Epidermal melanocyte (primary cell): ENCODE data around the gene MED29.
"Not testable (repeated sequence)": the region's sequence is repeated elsewhere in the genome, so short reads cannot be mapped to it uniquely, and the experiment has no call there.

Experiments
- DNase-seq: peaks from one replicate; pipeline ENCODE4 v3.0.0; 2011; ENCODE audit warnings: low spot score; ENCODE audit not compliant: insufficient read length

Gene MED29

DNA sequence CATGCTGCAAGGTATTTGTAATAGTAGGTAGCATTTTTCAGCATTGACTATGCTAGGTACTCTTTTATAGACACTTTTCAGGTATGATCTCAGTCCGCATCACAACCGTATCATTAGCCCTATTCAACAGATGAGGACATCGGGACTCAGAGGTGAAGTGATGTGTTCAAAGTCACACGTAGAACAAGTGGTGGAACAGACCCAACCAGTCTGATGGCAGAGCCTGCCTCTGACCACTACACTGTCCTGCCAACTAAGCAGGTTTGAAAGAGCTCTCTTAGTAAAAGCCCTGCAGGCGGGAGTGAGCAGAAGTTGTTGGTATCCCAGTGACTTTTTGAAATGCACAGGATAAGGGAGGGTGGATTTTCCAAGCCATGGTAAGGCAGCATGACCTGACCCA is 20.4 kb upstream of the MED29 start:
- no peak for DNase-seq

- peak; percentile 83 for DNase-seq
These were observed 19.0 kb upstream of the MED29 start for GRCh38 chr19:39372047-39372802.

DNA sequence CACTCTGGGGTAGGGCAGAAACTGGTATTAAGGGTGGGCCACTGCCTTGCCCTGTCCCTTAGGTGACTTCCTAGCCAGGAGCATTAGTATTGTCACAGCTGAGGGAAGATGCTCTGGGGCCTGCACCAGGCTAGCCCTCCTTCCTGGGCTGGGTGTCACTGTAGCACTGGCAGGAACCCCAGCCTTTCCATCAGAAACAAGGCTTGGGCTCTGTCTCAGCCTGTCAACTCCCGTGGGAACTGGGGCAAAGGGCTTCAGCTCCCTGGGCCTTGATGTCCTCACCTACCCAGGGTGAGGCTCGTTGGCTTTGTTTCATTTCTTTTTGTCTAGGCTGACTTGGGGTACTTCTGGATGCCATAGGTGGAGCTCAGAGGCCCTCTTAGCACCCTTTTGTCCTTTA is 18.2 kb upstream of the MED29 start:
- no peak for DNase-seq

- no peak for DNase-seq
These were observed 15.2 kb upstream of the MED29 start for GRCh38 chr19:39375929-39376328.

GRCh38 chr19:39377373-39378362 is 13.5 kb upstream of the MED29 start:
- no peak for DNase-seq

DNA sequence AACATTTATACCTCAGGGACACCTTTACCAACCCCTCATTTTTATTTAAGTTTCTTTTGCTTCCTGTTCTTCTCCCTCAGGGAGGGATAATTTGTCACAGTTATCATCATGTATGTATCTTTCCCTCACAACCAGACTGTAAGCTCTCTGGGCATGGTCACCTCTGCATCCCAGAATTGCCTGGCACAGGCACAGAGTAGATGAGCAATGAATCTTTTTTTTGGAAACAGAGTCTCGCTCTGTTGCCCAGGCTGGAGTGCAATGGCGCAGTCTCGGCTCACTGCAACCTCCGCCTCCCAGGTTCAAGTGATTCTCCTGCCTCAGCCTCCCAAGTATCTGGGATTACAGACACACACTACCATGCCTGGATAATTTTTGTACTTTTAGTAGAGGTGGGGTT is 11.8 kb upstream of the MED29 start:
- not testable (repeated sequence) for DNase-seq

- no peak for DNase-seq
These were observed 11.2 kb upstream of the MED29 start for GRCh38 chr19:39379865-39380396.

GRCh38 chr19:39380521-39381502 is 10.4 kb upstream of the MED29 start:
- DNase-seq = no peak

GRCh38 chr19:39381910-39382611 is 9.1 kb upstream of the MED29 start:
- DNase-seq = no peak

DNA sequence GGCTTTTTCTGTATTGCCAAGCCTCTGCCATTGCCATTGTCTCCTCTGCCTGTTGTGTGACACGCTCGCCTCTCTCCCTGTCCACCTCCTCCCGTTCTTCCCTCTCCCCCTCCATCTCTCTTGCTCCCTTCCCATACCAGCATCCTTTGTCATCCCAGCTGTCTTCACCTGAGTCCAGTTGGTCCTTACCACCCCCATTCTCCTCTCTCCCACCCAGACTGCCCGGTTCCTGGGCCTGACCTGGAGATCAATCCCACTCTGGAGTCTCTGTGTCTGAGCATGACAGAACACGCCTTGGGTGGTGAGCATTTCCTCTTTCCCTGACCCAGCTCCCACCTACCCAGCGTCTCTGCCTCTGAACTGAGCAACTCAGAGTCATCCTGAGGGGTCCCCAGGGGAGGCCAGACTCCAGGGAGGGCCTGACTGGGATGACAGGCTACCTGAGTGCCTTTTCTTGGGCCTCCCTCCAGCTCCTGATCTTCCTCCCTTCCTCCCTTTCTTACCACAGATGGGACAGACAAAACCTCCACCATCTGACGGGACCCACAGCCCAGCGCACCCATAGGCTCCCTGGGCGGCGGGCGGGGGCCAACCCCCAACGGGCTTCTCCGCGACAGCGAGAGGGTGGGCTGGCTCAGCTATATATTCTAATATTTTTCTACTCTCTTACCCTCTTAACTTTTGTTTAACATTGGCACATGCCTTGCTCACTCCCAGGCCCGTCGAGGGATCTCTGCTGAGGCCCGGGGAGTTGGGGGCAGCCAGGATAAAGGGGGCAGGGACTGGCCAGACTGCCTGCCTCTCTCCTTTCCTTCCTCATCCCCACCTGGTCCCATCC is 8.0 kb upstream of the MED29 start:
- no peak for DNase-seq

GRCh38 chr19:39384839-39385568 is 6.2 kb upstream of the MED29 start:
- no peak for DNase-seq

- no peak for DNase-seq
These were observed 5.4 kb upstream of the MED29 start for GRCh38 chr19:39385629-39386411.

DNA sequence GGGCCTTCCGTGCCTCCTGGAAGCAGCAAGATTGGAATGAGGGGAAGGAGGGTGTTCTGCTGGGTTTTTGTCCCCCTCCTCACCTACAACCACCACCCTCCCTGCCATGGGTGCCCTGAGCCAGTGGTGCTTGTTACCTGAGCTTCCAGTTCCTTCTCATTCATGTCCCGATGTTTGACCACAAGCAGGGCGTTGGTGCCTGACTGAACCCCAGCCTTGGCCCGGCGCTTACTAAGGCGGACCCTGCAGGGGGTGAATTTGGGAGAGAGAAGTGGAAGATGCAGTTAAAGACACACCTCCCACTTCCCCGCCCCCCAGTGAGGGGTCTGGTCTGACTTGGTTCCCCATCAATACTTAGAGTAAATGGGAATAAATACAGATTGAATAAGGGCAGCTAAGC is 4.6 kb upstream of the MED29 start:
- no peak for DNase-seq

GRCh38 chr19:39388657-39389056 is 2.5 kb upstream of the MED29 start:
- no peak for DNase-seq

- no peak for DNase-seq
These were observed 1.4 kb upstream of the MED29 start for GRCh38 chr19:39389631-39390414.

- DNase-seq = no peak
These were observed 777 bp upstream of the MED29 start for GRCh38 chr19:39390451-39390750.
